Calu3 (cell line): ENCODE results near the gene PIK3R2. TPM values are rescaled to one million over a fixed set of nuclear protein-coding genes. Genes with fewer than 3 reads are reported as not detected.

Source experiments
- BruUV-seq: library from RNA; stranded (reverse); fragments of 400-500 nt; replicated peaks from 2 replicates; lab custom pipeline; 2021; lab: Mats Ljungman, UMichigan
- CTCF ChIA-PET: fragments of 300-600 bp; sonication (Branson Sonifier 250); formaldehyde crosslinking; loops from one replicate; lab custom pipeline; 2022; ENCODE audit warnings: antibody characterized with exemption; lab: Charles Lee
- DNase-seq: peaks from one replicate; pipeline ENCODE4 v3.0.0; 2022
- H3K27ac Mint-ChIP-seq: one replicate; pipeline ENCODE4 v1.8.0; 2022; ENCODE audit warnings: mixed read lengths; ENCODE audit not compliant: unreplicated experiment
- H3K27me3 Mint-ChIP-seq: one replicate; pipeline ENCODE4 v1.8.0; 2022; ENCODE audit warnings: mixed read lengths; ENCODE audit not compliant: unreplicated experiment
- H3K36me3 Mint-ChIP-seq: one replicate; pipeline ENCODE4 v1.8.0; 2022; ENCODE audit warnings: mild to moderate bottlenecking, moderate library complexity, mixed read lengths; ENCODE audit not compliant: insufficient read depth, unreplicated experiment
- H3K4me1 Mint-ChIP-seq: one replicate; pipeline ENCODE4 v1.8.0; 2022; ENCODE audit warnings: mild to moderate bottlenecking, low read depth, mixed read lengths; ENCODE audit not compliant: unreplicated experiment
- H3K4me3 Mint-ChIP-seq: one replicate; pipeline ENCODE4 v1.8.0; 2022; ENCODE audit warnings: mild to moderate bottlenecking, low read depth, moderate library complexity, mixed read lengths; ENCODE audit not compliant: unreplicated experiment
- H3K9me3 Mint-ChIP-seq: one replicate; pipeline ENCODE4 v1.8.0; 2022; ENCODE audit warnings: low read depth, mixed read lengths; ENCODE audit not compliant: unreplicated experiment
- CTCF ChIP-seq: fragments of 200-600 bp; IDR thresholded peaks from one replicate; pipeline ENCODE4 v1.8.0; 2022; ENCODE audit warnings: antibody characterized with exemption; ENCODE audit not compliant: unreplicated experiment
- intact Hi-C: fragments of 100-400 bp; cut with micrococcal nuclease; formaldehyde crosslinking; loops from one replicate; pipeline ENCODE4 v1.10.0; 2022; ENCODE audit not compliant: unreplicated experiment
- total RNA-seq: library from RNA; stranded (reverse); gene quantifications from 2 replicates; pipeline ENCODE4 v1.2.3, GENCODE V29; 2022

The PIK3R2 gene
- total RNA-seq, 1 experiment from 2014 or later = 23.2 TPM

GRCh38 chr19:18144361-18144760, 8.6 kb upstream of the PIK3R2 start:
- intact Hi-C loops = no loop called here
- no TSS peak for BruUV-seq
- no peak for DNase-seq
- no peaks in the 10 kb centered on the region for H3K9me3 Mint-ChIP-seq
- CTCF ChIA-PET = no interaction called here
- H3K27ac Mint-ChIP-seq = no peak overlapping the region
- no peaks in the 10 kb centered on the region for H3K27me3 Mint-ChIP-seq
- TF ChIP-seq CTCF = no peak
- H3K36me3 Mint-ChIP-seq = peaks cover 9% of the 10 kb centered on the region
- no peaks in the 10 kb centered on the region for H3K4me1 Mint-ChIP-seq
- no peak overlapping the region for H3K4me3 Mint-ChIP-seq

- intact Hi-C loops = no loop called here
- Mint-ChIP-seq H3K9me3 (no peaks in the 10 kb centered on the region), H3K36me3 (peaks cover 9% of the 10 kb centered on the region), H3K27ac (no peak overlapping the region), H3K27me3 (no peaks in the 10 kb centered on the region), H3K4me3 (no peak overlapping the region), H3K4me1 (no peaks in the 10 kb centered on the region)
- CTCF ChIA-PET = no interaction called here
- DNase-seq = no peak
- no peak for TF ChIP-seq CTCF
- BruUV-seq = no TSS peak
These were observed 8.1 kb upstream of the PIK3R2 start for GRCh38 chr19:18144906-18145305.

- Mint-ChIP-seq H3K4me1 (no peaks in the 10 kb centered on the region), H3K4me3 (no peak overlapping the region), H3K36me3 (peaks cover 5% of the 10 kb centered on the region), H3K27me3 (no peaks in the 10 kb centered on the region), H3K9me3 (no peaks in the 10 kb centered on the region), H3K27ac (no peak overlapping the region)
- CTCF ChIA-PET = no interaction called here
- no TSS peak for BruUV-seq
- intact Hi-C loops = no loop called here
- DNase-seq = no peak
- no peak for TF ChIP-seq CTCF
These were observed 7.5 kb upstream of the PIK3R2 start for GRCh38 chr19:18145391-18145999.

- no peak for DNase-seq
- Mint-ChIP-seq H3K27ac (no peak overlapping the region), H3K4me3 (no peak overlapping the region), H3K9me3 (no peaks in the 10 kb centered on the region), H3K4me1 (peaks cover 5% of the 10 kb centered on the region), H3K27me3 (no peaks in the 10 kb centered on the region), H3K36me3 (peaks cover 12% of the 10 kb centered on the region)
- no TSS peak for BruUV-seq
- CTCF ChIA-PET = no interaction called here
- no peak for TF ChIP-seq CTCF
- intact Hi-C loops = no loop called here
These were observed 5.6 kb upstream of the PIK3R2 start for GRCh38 chr19:18147396-18147795.
